Panc1 (cell line): ENCODE results near the gene DCHS1. TPM values are rescaled to one million over a fixed set of nuclear protein-coding genes. Genes with fewer than 3 reads are reported as not detected.

Source experiments
- ATAC-seq: fragments of 200-7000 bp; cut with Tn5 transposase; 2 replicates; pipeline ENCODE4 v1.9.1; 2020; ENCODE audit warnings: mild to moderate bottlenecking, moderate library complexity
- BruUV-seq: library from RNA; stranded (reverse); fragments of 400-500 nt; replicated peaks from 2 replicates; lab custom pipeline; 2021; lab: Mats Ljungman, UMichigan
- CTCF ChIA-PET: fragments of 300-600 bp; sonication (Branson Sonifier 250); formaldehyde crosslinking; loops from one replicate; lab custom pipeline; 2022; ENCODE audit warnings: antibody characterized with exemption; lab: Charles Lee
- POLR2A ChIA-PET: fragments of 300-600 bp; sonication (Branson Sonifier 250); formaldehyde crosslinking; loops from one replicate; lab custom pipeline; 2022; ENCODE audit warnings: antibody characterized with exemption; lab: Charles Lee
- DNase-seq: peaks from one replicate; pipeline ENCODE4 v3.0.0-alpha.2; 2010; ENCODE audit warnings: low read depth, low spot score
- H3K27ac ChIP-seq: 2 replicates; pipeline ENCODE4 v1.5.1; 2011; ENCODE audit warnings: mild to moderate bottlenecking, low read length, inconsistent platforms
- H3K27me3 ChIP-seq: fragments of 200-500 bp; sonication (Bioruptor generic); 2 replicates; pipeline ENCODE4 v1.6.0; 2014; ENCODE audit warnings: low read length, inconsistent platforms; ENCODE audit not compliant: control insufficient read depth, insufficient read depth
- H3K36me3 ChIP-seq: fragments of 200-500 bp; sonication (Bioruptor generic); 2 replicates; pipeline ENCODE4 v1.5.1; 2014; ENCODE audit warnings: inconsistent platforms, mild to moderate bottlenecking, low read length, moderate library complexity; ENCODE audit not compliant: control insufficient read depth, insufficient read depth
- H3K4me1 ChIP-seq: 2 replicates; pipeline ENCODE4 v1.5.1; 2011; ENCODE audit warnings: inconsistent platforms, mild to moderate bottlenecking, low read length, moderate library complexity; ENCODE audit not compliant: control insufficient read depth, insufficient read depth
- H3K4me3 ChIP-seq, 2 experiments: 2 replicates each; pipeline ENCODE4 v1.5.1; 2011 to 2012; ENCODE audit warnings: low read depth in 2 of 2, low read length in 2 of 2, mild to moderate bottlenecking in 2 of 2, inconsistent platforms in 1 of 2, moderate library complexity in 1 of 2
- H3K9me3 ChIP-seq: fragments of 200-500 bp; sonication (Bioruptor generic); 2 replicates; pipeline ENCODE4 v1.5.1; 2014; ENCODE audit warnings: low read depth, mild to moderate bottlenecking, inconsistent platforms, low read length, moderate library complexity; ENCODE audit not compliant: control insufficient read depth, insufficient read depth
- CTCF ChIP-seq: fragments of 450-650 bp; IDR thresholded peaks from 2 replicates; pipeline ENCODE4 v1.5.1; 2017; ENCODE audit warnings: mild to moderate bottlenecking
- POLR2AphosphoS5 ChIP-seq: IDR thresholded peaks from 2 replicates; pipeline ENCODE4 v1.6.1; 2012; ENCODE audit warnings: mild to moderate bottlenecking, low read depth, low read length, moderate library complexity
- REST ChIP-seq, 2 experiments: IDR thresholded peaks; 2 replicates each; pipeline ENCODE4 v1.6.1; 2011 to 2012; ENCODE audit warnings: low read depth in 2 of 2, control low read depth in 1 of 2, low read length in 1 of 2, mild to moderate bottlenecking in 1 of 2, moderate library complexity in 1 of 2; ENCODE audit not compliant: insufficient read depth in 1 of 2
- SIN3A ChIP-seq: IDR thresholded peaks from 2 replicates; pipeline ENCODE4 v1.6.1; 2012; ENCODE audit warnings: low read depth, mild to moderate bottlenecking, low read length, moderate library complexity, borderline replicate concordance; ENCODE audit not compliant: insufficient read depth
- TCF7L2 ChIP-seq: IDR thresholded peaks from 2 replicates; pipeline ENCODE4 v1.6.1; 2011; ENCODE audit warnings: mild to moderate bottlenecking, low read depth, low read length, inconsistent platforms
- in situ Hi-C: cut with HindIII; loops from 2 replicates; pipeline ENCODE4 v1.10.0; 2016; ENCODE audit warnings: low sequenced_read_pairs, low pct_unique_long_range_greater_than_20kb
- intact Hi-C: fragments of 100-400 bp; cut with micrococcal nuclease; formaldehyde crosslinking; loops from one replicate; pipeline ENCODE4 v1.10.0; 2022; ENCODE audit not compliant: unreplicated experiment
- total RNA-seq: library from RNA; stranded (reverse); gene quantifications from one replicate; pipeline ENCODE4 v1.2.1, GENCODE V29; 2021; ENCODE audit not compliant: unreplicated experiment

Gene DCHS1
- total RNA-seq, 1 experiment from 2014 or later, result 2.2 TPM

DNA sequence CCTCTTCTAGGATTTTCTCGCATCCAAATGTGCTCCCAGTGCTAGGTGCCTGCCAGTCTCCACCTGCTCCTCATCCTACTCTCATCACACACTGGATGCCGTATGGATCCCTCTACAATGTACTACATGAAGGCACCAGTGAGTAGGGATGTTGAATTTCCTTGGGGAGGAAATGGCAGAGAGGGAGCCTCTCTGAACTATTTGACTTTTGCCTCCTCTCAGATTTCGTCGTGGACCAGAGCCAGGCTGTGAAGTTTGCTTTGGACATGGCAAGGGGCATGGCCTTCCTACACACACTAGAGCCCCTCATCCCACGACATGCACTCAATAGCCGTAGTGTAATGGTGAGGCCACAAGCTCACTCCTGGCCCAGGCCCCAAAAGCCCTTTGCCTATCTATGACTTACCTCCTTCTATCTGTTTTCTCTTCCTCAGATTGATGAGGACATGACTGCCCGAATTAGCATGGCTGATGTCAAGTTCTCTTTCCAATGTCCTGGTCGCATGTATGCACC is 46.0 kb downstream of the DCHS1 start:
- ATAC-seq (no peak), DNase-seq (no peak)
- ChIA-PET CTCF (interaction anchor here (1.0 kb wide), 1 partner anchor 78 kb away, joined by 3 read pairs; no protein-coding TSS in a partner anchor), POLR2A (no interaction called here)
- intact Hi-C loops, result loop anchor here (5.0 to 10.0 kb wide), 2 partner anchors 73 to 235 kb away; partner anchors contain the start of gene MRPL17
- no peak overlapping the region for H3K4me3 ChIP-seq
- H3K4me1 ChIP-seq, result peaks cover 56% of the 10 kb centered on the region
- BruUV-seq, result no TSS peak
- no peaks in the 10 kb centered on the region for H3K27me3 ChIP-seq
- peak; percentile 52 for TF ChIP-seq POLR2AphosphoS5
- TF ChIP-seq CTCF, result no peak
- peaks cover 29% of the 10 kb centered on the region for H3K36me3 ChIP-seq
- in situ Hi-C loops, result no loop called here
- H3K9me3 ChIP-seq, result no peaks in the 10 kb centered on the region
- H3K27ac ChIP-seq, result peak overlapping the region; percentile 14; the same call in 1 of the 2 replicates

GRCh38 chr11:6608726-6609501 is 46.7 kb downstream of the DCHS1 start:
- H3K4me3 ChIP-seq, result no peak overlapping the region
- peaks cover 56% of the 10 kb centered on the region for H3K4me1 ChIP-seq
- ATAC-seq (no peak), DNase-seq (no peak)
- in situ Hi-C loops, result no loop called here
- ChIA-PET CTCF (interaction anchor here (1.0 kb wide), 1 partner anchor 78 kb away, joined by 3 read pairs; no protein-coding TSS in a partner anchor), POLR2A (no interaction called here)
- no peak for TF ChIP-seq SIN3A
- TF ChIP-seq POLR2AphosphoS5, result peak; percentile 48
- H3K9me3 ChIP-seq, result no peaks in the 10 kb centered on the region
- TSS peak; percentile 6 for BruUV-seq
- intact Hi-C loops, result loop anchor here (10.0 kb wide), 1 partner anchor 234 kb away; no protein-coding TSS in a partner anchor
- H3K27ac ChIP-seq, result peak overlapping the region; percentile 14; the same call in 1 of the 2 replicates
- H3K36me3 ChIP-seq, result peaks cover 29% of the 10 kb centered on the region
- H3K27me3 ChIP-seq, result no peaks in the 10 kb centered on the region

GRCh38 chr11:6608011-6608410 is 47.6 kb downstream of the DCHS1 start:
- ATAC-seq, result no peak
- Histone ChIP-seq H3K9me3 (no peaks in the 10 kb centered on the region), H3K4me1 (peaks cover 54% of the 10 kb centered on the region), H3K36me3 (peaks cover 29% of the 10 kb centered on the region), H3K27me3 (no peaks in the 10 kb centered on the region), H3K4me3 (no peak overlapping the region), H3K27ac (peak overlapping the region; percentile 98)
- ChIA-PET POLR2A (interaction anchor here (0.7 kb wide), 1 partner anchor 760 kb away, joined by 5 read pairs; no protein-coding TSS in a partner anchor), CTCF (no interaction called here)
- TF ChIP-seq POLR2AphosphoS5 (no peak; the same call in 1 of the 2 replicates), TCF7L2 (no peak), SIN3A (no peak), CTCF (no peak), REST (IDR thresholded peaks at IDR 0.05; ENCODE audit: insufficient read depth in 1 of 2, low read depth in 2 of 2, low read length in 1 of 2) (no peak)
- intact Hi-C loops, result loop anchor here (10.0 kb wide), 1 partner anchor 233 kb away; no protein-coding TSS in a partner anchor
- BruUV-seq, result no TSS peak
- in situ Hi-C loops, result no loop called here
- no peak for DNase-seq
